HG03097 (cell line): Measurements from ENCODE around the gene ULBP1.
"Not testable (repeated sequence)": the region's sequence is repeated elsewhere in the genome, so short reads cannot be mapped to it uniquely, and the experiment has no call there.

Experiments used
- ATAC-seq: cut with Tn5 transposase; IDR thresholded peaks from one replicate; pipeline ENCODE4 v1.9.1; 2021; ENCODE audit not compliant: unreplicated experiment, low FRiP score

The ULBP1 gene

DNA sequence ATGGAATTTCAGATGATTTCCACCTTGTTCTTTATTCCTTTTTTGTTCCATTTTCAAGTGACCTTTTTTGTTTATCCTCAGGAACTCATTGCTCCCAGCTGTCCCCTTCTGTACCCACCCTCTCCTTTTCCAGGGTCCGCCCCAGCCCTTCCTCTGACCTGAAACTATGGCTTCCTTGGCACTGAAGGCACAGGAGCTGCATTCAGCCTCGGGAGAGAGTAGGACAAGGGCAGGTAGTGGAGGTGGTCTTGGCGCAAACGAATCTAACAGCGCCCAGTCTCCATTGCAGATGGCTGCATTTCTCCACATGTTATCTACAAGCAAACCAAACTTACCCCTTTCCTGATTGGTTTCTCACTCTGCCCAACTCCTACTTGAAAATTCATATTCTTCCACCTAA lies 30.7 kb upstream of the ULBP1 start:
- ATAC-seq, result no peak

DNA sequence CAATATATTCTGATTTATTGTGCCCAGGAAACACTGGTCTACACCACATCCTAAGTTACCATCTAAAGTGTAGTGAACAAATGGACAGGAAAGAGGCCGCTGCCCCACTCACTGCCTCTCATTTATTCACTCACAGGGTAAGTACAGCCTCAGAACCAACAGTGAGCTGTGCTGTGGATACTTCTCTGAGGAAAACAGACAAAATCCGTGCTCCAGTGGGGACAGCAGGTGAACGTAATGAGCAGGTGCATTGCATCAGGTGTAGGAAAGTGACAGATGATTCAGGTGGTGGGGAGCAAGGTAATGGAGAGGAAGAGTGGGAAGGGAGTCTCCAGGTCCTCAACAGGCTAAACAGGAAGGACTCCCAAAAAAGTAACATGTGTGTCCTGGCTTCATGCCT lies 30.3 kb upstream of the ULBP1 start:
- no peak for ATAC-seq

DNA sequence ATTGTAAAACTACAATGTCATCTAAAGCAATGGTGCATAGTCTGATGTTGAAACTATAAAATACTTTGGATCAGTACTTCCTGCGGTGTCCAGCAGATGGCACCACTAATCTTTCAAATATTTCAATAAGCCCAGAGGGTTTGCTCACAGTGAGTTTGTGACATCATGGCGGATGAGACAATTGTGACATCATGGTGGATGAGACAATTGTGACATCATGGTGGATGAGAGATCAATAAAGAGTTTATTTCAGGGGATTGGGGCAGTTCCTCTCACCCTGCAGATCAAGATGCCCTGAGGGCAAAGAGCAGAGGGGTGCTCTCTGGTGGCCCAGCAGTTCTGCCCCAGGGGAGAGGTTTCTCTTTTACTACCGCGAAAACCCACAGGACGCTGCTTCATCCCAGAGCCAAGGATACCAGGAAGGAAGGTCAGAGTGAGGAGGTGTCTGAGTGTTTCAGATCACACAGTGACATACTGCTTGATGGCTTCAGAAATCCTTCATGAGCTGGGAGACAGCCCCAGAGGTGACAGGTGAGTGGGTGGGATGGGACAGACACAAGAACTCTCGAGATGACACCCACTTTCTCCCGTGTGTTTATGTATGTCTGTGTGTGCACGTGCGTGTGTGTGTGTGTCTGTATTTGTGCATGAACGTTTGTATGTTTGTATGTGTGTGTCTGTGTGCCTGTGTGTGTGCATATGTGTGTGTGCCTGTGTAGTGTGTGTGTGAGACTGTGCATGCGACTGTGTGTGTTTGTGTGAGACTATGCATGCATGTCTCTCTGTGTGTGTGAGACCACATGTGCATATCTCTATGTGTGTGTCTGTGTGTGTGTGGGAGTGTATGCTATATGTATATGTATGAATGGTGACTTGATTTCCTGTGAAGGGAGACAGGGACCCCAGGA lies 29.2 kb upstream of the ULBP1 start:
- ATAC-seq, result no peak

DNA sequence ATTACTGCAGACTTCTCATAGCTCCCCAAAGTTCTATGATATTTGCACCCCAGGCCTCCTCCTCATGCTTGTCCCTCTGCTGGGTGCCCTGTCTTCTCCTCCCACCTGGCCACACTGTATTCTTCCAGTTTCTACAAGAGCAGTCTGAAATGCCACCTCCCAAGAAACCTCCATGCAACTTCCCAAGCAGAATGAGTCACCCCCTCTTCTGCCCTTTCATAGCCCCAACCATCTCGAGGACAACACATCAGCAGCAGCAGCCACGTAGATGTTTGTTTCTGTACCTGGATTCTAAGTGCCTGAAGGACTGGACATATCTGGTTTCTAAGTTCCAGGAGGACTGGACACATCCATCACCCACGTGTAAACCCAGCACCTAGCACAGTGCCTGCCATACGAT lies 28.5 kb upstream of the ULBP1 start:
- ATAC-seq, result no peak

DNA sequence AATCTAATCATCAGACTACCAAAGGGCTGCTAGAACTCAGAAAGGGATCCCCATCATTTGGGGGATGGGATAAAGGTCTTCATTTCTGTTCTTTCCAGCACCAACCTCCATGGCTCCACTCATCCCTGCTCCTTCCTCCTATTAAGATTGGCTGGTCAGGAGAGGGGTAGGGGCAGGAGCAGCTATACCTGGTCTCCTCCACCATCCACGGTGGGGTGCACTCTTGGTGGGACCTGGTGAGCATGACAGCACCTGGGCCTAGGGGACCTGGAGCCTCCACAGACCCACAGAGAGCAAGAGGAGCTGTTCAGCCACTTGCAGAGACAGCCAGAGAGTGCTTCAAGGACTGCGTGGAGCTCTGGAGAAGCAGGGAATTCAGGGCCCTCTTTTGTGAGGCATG lies 28.1 kb upstream of the ULBP1 start:
- no peak for ATAC-seq

DNA sequence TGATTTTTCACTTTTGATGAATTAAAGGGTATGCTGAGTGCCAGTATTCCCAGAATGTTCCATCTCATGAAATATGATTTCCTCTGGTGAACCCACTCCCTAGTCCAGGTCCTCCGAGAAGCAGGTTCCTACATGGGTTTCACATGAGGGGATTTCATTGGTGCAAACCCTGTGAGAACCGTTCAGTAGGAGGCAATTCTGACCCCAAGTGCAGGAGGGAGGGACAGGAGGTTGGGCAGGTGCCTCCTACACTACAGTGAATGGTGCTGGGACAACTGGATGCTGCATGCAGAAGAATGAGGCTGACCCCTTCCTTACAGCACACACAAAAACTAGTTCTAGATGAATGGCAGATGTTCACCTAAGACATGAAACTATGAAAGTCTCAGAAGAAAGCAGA lies 27.0 kb upstream of the ULBP1 start:
- ATAC-seq, result no peak

DNA sequence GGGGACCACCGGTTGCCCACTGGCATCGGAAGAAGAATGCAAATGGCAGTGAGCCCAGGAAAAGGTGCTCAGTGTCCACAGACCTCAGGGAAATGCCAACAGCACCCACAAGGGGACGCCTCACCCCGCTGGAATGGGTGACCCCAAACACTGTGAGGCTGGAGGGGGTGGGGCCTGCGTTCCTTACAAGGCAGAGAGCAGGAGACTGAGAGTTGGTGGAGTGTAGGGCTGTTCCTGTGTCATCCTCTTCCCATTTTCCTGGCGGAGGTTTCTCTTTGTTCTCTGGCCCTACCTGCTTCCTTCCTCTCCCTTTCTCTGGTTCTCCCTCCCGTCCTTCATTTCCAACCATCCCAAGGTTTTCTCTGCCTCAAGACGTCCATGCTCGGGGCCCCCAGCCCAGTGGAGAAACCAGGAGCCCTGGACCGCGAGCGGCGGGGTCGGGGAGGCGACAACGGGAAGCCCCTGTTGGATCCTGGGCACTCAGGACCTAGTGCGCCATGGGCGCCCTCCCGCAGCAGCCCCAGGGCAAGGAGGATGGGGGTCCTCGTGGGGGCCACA lies 25.7 kb upstream of the ULBP1 start:
- ATAC-seq, result not testable (repeated sequence)

DNA sequence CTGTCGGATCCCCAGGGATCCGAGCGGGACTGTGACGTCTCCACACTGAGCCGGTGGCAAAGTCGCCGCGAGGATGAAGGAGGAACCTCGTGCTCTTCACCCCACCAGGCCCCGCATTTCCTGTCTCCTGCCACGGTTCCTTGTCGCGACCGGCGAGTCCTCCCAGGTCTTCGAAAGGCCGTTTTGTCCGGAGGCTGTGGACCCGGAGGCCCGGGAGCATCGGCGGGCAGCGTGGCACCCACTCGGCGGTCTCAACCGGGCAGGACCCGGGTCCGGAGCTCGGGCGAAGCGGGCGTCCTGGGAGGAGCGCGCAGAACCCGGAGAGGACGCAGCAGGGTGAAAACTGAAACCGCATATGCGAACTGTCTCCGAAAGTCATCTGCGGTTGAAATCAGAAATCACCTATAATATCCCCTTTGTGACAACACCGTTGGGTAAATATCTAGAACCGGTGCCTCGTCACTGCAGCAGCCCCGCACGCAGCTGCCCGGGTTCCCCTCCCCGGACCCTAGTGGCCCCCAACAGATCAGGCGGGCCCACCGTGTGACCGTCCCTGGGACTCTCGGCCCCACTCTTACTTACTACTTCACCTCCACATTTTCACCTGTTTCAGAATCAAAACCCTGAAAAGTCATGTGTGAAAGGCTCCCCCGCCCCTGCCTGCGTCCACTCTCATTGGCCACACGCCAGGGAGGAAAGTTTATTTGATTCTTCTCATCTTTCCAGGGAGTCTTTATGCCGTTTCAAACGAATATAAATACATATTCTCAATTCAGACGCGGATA lies 25.0 kb upstream of the ULBP1 start:
- peak; percentile 64 for ATAC-seq

DNA sequence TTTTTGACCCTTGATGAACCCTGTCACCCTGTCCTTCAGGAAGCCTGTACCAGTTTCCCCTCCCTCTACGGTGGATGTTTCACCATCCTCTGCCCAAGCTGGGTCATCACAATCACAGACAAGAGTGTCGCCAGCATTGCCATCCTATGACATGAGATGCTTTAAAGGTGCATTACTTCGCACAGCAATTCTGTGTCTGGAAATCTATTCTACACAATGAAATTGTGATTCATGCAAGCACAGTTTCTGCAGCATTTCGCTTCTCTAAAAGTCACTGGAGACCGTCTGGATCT lies 24.4 kb upstream of the ULBP1 start:
- ATAC-seq, result no peak

DNA sequence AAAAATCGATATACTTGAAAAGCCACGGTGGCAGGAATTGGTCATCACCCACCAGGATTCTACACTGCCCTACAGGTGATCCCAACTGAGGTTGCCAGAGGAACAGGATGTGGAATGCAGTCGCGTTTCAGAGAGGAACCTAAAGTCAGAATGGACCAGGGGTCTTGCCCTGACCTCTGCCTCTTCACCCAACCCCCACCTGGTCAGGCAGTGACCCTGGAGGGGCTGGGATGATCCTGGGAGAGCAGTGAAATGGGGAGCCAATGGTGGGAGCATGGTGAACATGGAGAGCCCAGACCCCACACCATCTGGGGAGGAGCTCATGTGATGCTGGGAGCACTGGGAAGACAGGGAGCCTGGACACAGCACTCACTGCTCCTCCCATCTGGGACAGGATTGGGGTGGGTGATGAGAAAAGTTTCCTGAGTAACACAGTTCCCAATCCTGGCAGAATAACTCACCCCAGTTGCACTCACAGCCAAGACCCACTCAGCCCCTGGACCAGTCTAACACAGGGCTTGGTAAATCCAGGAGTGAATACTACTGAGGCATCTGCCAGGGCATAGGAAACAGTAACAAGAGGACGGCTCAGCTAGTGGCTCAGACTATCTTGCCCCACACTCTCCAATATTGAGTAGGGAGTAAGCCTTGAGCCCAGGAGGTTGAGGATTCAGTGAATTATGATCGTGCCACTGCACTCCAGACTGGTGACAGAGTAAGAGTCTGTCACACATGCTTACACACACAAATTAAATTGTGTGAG lies 23.7 kb upstream of the ULBP1 start:
- no peak for ATAC-seq

DNA sequence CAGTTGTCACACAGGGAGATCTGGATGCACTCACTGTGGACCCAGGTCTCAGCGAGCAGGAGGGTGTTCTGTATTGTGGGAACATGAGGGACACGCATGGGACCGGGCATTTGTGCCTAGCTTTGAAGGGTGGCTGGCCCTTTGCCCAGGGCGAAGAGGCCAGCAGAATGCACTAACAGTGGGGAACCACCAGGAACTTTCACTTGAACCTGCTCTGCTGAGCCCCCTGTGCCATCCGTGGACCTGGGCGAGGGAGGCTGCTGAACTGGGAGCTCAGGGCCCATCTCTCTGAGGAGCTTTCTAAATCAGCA lies 23.1 kb upstream of the ULBP1 start:
- ATAC-seq, result no peak

DNA sequence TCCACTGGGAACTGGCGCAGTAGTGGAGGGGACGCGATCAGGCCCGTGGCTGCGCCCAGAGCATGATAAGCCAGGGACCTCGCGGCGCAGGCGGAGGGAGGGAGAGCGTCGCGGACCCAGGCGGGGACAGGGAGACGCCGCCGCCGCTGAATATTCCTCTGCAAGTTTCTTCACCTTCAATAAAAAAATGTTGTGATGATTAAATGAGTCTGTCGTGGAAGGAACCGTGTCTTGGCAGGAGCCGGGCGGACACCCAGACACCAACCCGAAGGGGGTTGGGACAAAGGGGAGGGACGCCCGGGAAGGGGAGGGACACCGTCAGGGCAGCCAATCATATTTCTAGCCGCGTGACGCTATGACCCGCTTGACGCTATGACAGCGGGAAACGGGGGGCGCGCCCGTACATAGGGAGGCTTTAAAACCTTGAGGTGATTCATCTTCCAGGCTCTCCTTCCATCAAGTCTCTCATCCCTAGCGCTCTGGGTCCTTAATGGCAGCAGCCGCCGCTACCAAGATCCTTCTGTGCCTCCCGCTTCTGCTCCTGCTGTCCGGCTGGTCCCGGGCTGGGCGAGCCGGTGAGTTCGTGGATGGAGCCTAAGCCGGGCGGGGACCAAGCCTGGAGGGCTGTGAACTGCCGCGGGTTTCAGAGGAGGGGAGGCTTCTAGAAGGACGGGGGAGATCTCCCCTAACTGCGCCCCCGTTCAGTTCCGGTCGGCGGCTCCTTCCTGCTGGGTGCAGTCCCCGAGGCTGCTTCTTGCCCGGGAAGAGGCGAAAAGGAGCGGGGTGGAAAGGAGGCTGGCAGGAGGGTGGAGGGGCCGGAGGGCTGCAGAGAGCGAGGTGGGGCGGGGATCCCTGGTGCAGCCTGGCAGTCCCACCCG lies 21.9 kb upstream of the ULBP1 start, which contains the start of gene ULBP2:
Gene ULBP2, plus strand, starts transcription at position 432 of the 878 bp plus-strand sequence. Its CDS starts 59 bp downstream, at position 491.
- ATAC-seq, result no peak

DNA sequence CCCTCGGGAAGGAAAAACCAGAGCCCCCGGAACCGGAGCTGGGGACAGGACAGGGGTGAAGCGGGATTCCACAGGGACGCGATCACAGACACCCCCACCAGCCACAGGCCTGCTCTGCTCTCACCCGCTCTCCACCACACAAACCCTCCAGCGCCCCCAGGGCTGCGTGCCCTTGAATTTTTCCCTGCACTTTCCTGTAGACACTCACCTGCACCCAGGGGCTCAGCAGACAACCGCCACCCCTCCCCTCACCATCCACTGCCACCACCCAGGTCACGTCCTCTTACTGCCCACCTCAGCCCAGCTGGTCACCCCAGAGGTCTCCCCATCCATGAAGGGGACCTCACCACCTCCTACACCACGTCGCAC lies 21.3 kb upstream of the ULBP1 start:
- ATAC-seq, result no peak

DNA sequence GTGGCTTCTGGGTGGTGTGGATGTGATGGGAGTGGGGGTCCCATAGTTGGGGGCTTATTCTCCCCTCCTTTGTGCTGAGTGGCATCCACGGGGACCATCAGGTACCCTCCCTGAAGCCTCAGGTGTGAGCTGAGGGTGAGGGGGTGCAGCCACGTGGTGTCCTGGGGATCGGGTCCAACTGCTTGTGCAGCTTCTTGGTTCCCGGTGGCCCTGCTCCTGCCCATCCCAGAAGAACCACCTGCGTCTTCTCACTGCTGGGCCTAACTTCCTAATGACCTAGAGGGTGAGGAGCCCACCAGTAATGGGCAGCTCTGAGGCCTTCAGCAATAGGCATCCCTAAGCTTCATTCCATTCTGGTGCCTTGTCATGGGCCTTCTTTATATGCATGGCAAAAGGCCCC lies 20.4 kb upstream of the ULBP1 start:
- not testable (repeated sequence) for ATAC-seq

DNA sequence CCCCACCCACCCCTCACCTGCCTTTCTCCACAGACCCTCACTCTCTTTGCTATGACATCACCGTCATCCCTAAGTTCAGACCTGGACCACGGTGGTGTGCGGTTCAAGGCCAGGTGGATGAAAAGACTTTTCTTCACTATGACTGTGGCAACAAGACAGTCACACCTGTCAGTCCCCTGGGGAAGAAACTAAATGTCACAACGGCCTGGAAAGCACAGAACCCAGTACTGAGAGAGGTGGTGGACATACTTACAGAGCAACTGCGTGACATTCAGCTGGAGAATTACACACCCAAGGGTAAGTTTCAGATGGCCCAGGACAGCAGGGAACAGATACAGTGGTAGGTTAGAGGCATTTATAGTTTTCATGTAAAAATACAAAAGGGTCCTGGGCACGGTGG lies 18.5 kb upstream of the ULBP1 start:
- ATAC-seq, result not testable (repeated sequence)

DNA sequence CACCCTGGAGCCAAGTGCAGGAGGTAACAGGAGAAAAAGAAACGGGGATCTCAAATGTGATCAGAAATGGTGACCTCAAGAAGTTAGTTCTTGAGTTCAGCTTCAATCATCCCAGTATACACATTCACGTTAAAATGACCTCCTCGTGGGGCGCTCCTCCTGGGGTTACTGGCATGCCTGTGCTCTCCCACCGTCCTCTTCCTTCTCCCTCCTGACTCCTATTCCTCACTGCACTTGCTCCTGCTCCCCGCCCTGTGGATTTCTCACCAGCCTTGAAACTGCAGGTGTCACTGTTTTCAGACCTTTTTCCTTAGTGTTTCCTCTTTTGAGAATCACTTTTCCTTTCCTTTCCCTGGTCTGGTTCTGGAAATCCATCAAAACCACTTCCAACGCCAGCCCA lies 17.1 kb upstream of the ULBP1 start:
- not testable (repeated sequence) for ATAC-seq

DNA sequence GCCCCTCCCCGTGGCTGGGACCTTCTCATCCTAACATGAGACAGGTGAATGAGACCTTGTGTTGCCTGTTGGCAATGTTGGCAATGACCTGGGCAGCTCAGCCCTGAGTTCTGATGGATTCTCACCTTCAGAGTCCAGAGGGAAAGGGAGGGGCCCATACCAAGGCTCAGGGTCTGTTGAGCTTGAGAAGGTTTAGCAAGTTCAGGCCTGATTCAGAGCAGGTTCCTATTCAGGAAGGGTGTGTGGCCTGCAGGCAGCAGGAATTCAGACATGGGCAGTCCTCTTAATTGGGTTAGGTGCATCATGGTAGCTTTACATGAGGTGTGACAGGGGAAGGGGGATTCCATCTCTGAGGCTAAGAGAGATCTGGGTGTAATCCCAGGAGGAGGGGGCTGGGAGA lies 16.2 kb upstream of the ULBP1 start:
- ATAC-seq, result not testable (repeated sequence)

DNA sequence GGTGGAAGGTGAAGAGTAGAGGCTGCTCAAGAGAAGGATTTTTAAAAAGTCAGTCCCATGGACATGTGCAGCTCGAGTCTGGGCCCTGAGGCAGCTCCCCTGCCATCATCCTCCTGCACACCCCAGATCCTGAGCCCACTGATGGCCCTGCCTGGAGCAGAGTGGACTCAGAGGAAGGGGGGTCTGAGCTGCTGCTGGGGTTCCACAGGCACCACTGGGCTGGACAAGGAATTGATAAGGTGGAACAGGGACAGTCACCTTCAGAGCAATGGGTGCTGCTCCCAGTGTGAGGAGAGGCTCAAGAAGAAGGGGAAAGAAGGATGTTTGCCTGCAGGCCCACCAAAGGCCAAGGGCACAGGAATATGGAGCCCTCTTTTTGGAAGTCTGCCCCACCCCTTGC lies 15.7 kb upstream of the ULBP1 start:
- no peak for ATAC-seq

DNA sequence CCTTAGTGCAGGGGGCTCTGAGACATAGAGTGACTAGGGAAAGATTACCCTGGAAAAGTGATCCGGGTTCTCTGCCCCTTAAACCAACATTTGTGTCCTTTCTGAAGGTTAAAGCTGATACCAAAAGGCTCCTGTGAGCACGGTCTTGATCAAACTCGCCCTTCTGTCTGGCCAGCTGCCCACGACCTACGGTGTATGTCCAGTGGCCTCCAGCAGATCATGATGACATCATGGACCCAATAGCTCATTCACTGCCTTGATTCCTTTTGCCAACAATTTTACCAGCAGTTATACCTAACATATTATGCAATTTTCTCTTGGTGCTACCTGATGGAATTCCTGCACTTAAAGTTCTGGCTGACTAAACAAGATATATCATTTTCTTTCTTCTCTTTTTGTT lies 15.1 kb upstream of the ULBP1 start:
- no peak for ATAC-seq

DNA sequence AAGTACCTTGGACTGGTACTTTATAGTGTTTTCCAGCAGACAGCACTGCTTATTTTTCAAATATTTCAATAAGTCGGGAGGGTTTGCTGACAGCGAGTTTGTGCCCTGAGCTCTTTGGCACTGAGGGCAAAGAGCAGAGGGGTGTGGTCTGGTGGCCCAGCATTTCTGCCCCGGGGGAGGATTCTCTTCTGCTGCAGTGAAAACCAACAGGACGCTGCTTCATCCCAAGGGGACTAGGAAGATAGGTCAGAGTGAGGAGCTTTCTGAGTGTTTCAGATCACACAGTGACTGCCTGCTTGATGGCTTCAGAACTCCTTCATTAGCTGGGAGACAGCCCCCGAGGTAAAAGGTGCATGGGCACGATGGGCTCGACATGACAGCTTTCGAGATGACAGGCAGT lies 13.3 kb upstream of the ULBP1 start:
- no peak for ATAC-seq
